Caco-2 (cell line): ENCODE data around the gene LORICRIN. TPM values are rescaled to one million over a fixed set of nuclear protein-coding genes. Genes with fewer than 3 reads are reported as not detected.

ENCODE experiments used
- BruUV-seq: library from RNA; stranded (reverse); fragments of 400-500 nt; replicated peaks from 2 replicates; lab custom pipeline; 2021; lab: Mats Ljungman, UMichigan
- CTCF ChIA-PET: fragments of 300-600 bp; sonication (Branson Sonifier 250); formaldehyde crosslinking; loops from one replicate; lab custom pipeline; 2022; ENCODE audit warnings: antibody characterized with exemption; lab: Charles Lee
- POLR2A ChIA-PET: fragments of 300-600 bp; sonication (Branson Sonifier 250); formaldehyde crosslinking; loops from one replicate; lab custom pipeline; 2022; ENCODE audit warnings: antibody characterized with exemption; lab: Charles Lee
- DNase-seq, 2 experiments: peaks; one replicate each; pipeline versions ENCODE4 v3.0.0 to v3.0.0-alpha.2; 2020 to 2022
- H3K27me3 ChIP-seq: replicated peaks from 2 replicates; pipeline ENCODE4 v1.6.0; 2011; ENCODE audit warnings: low read length; ENCODE audit not compliant: control insufficient read depth, insufficient read depth
- H3K36me3 ChIP-seq: 2 replicates; pipeline ENCODE4 v1.5.1; 2011; ENCODE audit warnings: low read length; ENCODE audit not compliant: control insufficient read depth, insufficient read depth
- H3K4me1 ChIP-seq: fragments of 250-450 bp; sonication (Bioruptor Pico); 2 replicates; pipeline ENCODE4 v1.5.1; 2020; ENCODE audit warnings: mild to moderate bottlenecking
- H3K4me3 ChIP-seq: 2 replicates; pipeline ENCODE4 v1.5.1; 2011; ENCODE audit warnings: low read depth, mild to moderate bottlenecking, control low read depth, low read length
- H3K9me3 ChIP-seq: fragments of 250-450 bp; sonication (Bioruptor Pico); 2 replicates; pipeline ENCODE4 v1.5.1; 2020; ENCODE audit warnings: mild to moderate bottlenecking, moderate library complexity
- H3K27ac Mint-ChIP-seq: one replicate; pipeline ENCODE4 v1.8.0; 2022; ENCODE audit warnings: mixed read lengths; ENCODE audit not compliant: unreplicated experiment
- H3K27me3 Mint-ChIP-seq: one replicate; pipeline ENCODE4 v1.8.0; 2022; ENCODE audit warnings: mixed read lengths; ENCODE audit not compliant: insufficient read depth, unreplicated experiment
- H3K36me3 Mint-ChIP-seq: one replicate; pipeline ENCODE4 v1.8.0; 2022; ENCODE audit warnings: mild to moderate bottlenecking, mixed read lengths; ENCODE audit not compliant: insufficient read depth, unreplicated experiment
- H3K4me1 Mint-ChIP-seq: one replicate; pipeline ENCODE4 v1.8.0; 2022; ENCODE audit warnings: low read depth, mixed read lengths; ENCODE audit not compliant: unreplicated experiment
- H3K4me3 Mint-ChIP-seq: one replicate; pipeline ENCODE4 v1.8.0; 2022; ENCODE audit warnings: mild to moderate bottlenecking, moderate library complexity, mixed read lengths; ENCODE audit not compliant: unreplicated experiment
- H3K9me3 Mint-ChIP-seq: one replicate; pipeline ENCODE4 v1.8.0; 2022; ENCODE audit warnings: mixed read lengths; ENCODE audit not compliant: unreplicated experiment
- intact Hi-C: fragments of 100-400 bp; cut with micrococcal nuclease; formaldehyde crosslinking; loops from one replicate; pipeline ENCODE4 v1.10.0; 2022; ENCODE audit not compliant: unreplicated experiment
- total RNA-seq: library from RNA; stranded (reverse); gene quantifications from 2 replicates; pipeline ENCODE4 v1.2.3, GENCODE V29; 2022
- TF ChIP-seq, protein P1 (sequence below), 2 experiments: fragments of 200-600 bp in 1 of 2; IDR thresholded peaks; 1 replicate in 1 of 2; 2 replicates in 1 of 2; pipeline versions ENCODE4 v1.5.1 to v1.8.0; 2011 to 2022; ENCODE audit warnings: antibody characterized with exemption in 1 of 2, control low read depth in 1 of 2, inconsistent platforms in 1 of 2, low read depth in 1 of 2, low read length in 1 of 2, mild to moderate bottlenecking in 1 of 2, moderate library complexity in 1 of 2; ENCODE audit not compliant: insufficient read depth in 1 of 2, severe bottlenecking in 1 of 2, unreplicated experiment in 1 of 2

Gene LORICRIN
- total RNA-seq, 1 experiment from 2014 or later = not detected

GRCh38 chr1:153310526-153310925 lies 51.0 kb downstream of the LORICRIN start:
- no peak overlapping the region for H3K4me3 ChIP-seq
- H3K4me1 ChIP-seq = no peaks in the 10 kb centered on the region
- intact Hi-C loops = no loop called here
- no peaks in the 10 kb centered on the region for H3K36me3 Mint-ChIP-seq
- TF ChIP-seq, protein P1, sequence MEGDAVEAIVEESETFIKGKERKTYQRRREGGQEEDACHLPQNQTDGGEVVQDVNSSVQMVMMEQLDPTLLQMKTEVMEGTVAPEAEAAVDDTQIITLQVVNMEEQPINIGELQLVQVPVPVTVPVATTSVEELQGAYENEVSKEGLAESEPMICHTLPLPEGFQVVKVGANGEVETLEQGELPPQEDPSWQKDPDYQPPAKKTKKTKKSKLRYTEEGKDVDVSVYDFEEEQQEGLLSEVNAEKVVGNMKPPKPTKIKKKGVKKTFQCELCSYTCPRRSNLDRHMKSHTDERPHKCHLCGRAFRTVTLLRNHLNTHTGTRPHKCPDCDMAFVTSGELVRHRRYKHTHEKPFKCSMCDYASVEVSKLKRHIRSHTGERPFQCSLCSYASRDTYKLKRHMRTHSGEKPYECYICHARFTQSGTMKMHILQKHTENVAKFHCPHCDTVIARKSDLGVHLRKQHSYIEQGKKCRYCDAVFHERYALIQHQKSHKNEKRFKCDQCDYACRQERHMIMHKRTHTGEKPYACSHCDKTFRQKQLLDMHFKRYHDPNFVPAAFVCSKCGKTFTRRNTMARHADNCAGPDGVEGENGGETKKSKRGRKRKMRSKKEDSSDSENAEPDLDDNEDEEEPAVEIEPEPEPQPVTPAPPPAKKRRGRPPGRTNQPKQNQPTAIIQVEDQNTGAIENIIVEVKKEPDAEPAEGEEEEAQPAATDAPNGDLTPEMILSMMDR (IDR thresholded peaks at IDR 0.05; ENCODE audit: insufficient read depth in 1 of 2, low read depth in 1 of 2, low read length in 1 of 2, severe bottlenecking in 1 of 2, unreplicated experiment in 1 of 2) = no peak
- no peaks in the 10 kb centered on the region for H3K9me3 ChIP-seq
- DNase-seq = no peak
- H3K4me1 Mint-ChIP-seq = no peaks in the 10 kb centered on the region
- no TSS peak for BruUV-seq
- H3K27ac Mint-ChIP-seq = no peak overlapping the region
- ChIA-PET CTCF (no interaction called here), POLR2A (no interaction called here)
- peaks cover 16% of the 10 kb centered on the region for H3K27me3 Mint-ChIP-seq
- no peaks in the 10 kb centered on the region for H3K36me3 ChIP-seq
- peaks cover 4% of the 10 kb centered on the region; the same call in 1 of the 2 replicates for H3K27me3 ChIP-seq
- H3K9me3 Mint-ChIP-seq = no peaks in the 10 kb centered on the region
- no peak overlapping the region for H3K4me3 Mint-ChIP-seq

Other genes with a start within 250 kb of the LORICRIN start
- gene SPRR1B, start 228.5 kb upstream of the LORICRIN start, total RNA-seq = not detected in 2 replicates
- not detected in 2 replicates for gene SPRR2D, start 218.6 kb upstream of the LORICRIN start, total RNA-seq
- gene SPRR2A, start 202.2 kb upstream of the LORICRIN start, total RNA-seq = not detected in 2 replicates
- gene SPRR2B, start 188.1 kb upstream of the LORICRIN start, total RNA-seq = not detected in 2 replicates
- gene SPRR2E, start 165.2 kb upstream of the LORICRIN start, total RNA-seq = not detected in 2 replicates
- gene SPRR2F, start 146.2 kb upstream of the LORICRIN start, total RNA-seq = not detected in 2 replicates
- not detected in 2 replicates for gene SPRR2G, start 108.8 kb upstream of the LORICRIN start, total RNA-seq
- not detected in 2 replicates for gene LELP1, start 56.3 kb upstream of the LORICRIN start, total RNA-seq
- gene PRR9, start 42.1 kb upstream of the LORICRIN start, total RNA-seq = 0.88 TPM in 1 of 2 replicates, not detected in the other
- not detected in 2 replicates for gene PGLYRP3, start 53.3 kb downstream of the LORICRIN start, total RNA-seq
- not detected in 2 replicates for gene PGLYRP4, start 89.2 kb downstream of the LORICRIN start, total RNA-seq
- gene S100A9, start 98.2 kb downstream of the LORICRIN start, total RNA-seq = 0.63 TPM in 1 of 2 replicates, not detected in the other
- not detected in 2 replicates for gene S100A12, start 115.9 kb downstream of the LORICRIN start, total RNA-seq
- gene S100A8, start 131.4 kb downstream of the LORICRIN start, total RNA-seq = not detected in 2 replicates
- not detected in 2 replicates for gene S100A7A, start 156.8 kb downstream of the LORICRIN start, total RNA-seq
- not detected in 2 replicates for gene S100A7, start 201.0 kb downstream of the LORICRIN start, total RNA-seq